ENCODE data around the gene IFNL2. TPM values are rescaled to one million over a fixed set of nuclear protein-coding genes. Genes with fewer than 3 reads are reported as not detected.

IFNL2 gene
- total RNA-seq, 1 donor from 2014 or later: not detected

- no peak overlapping the region for H3K4me3 Mint-ChIP-seq
- H3K4me1 Mint-ChIP-seq (ENCODE audit: unreplicated experiment): peaks cover 9% of the 10 kb centered on the region
- no peak for DNase-seq (ENCODE audit: extremely low spot score, unreplicated experiment)
- no peak overlapping the region for H3K27ac Mint-ChIP-seq
- H3K9me3 Mint-ChIP-seq: no peaks in the 10 kb centered on the region
- H3K36me3 Mint-ChIP-seq: peaks cover 11% of the 10 kb centered on the region
- TF ChIP-seq CTCF (conservative IDR thresholded peaks at IDR 0.05): no peak
- peaks cover 9% of the 10 kb centered on the region for H3K27me3 Mint-ChIP-seq
Measured at GRCh38 chr19:39316627-39317321, 48.6 kb downstream of the IFNL2 start.

GRCh38 chr19:39317476-39317875 lies 49.3 kb downstream of the IFNL2 start:
- no peak for TF ChIP-seq CTCF (conservative IDR thresholded peaks at IDR 0.05)
- DNase-seq (ENCODE audit: extremely low spot score, unreplicated experiment): no peak
- H3K4me3 Mint-ChIP-seq: no peak overlapping the region
- H3K27me3 Mint-ChIP-seq: peaks cover 9% of the 10 kb centered on the region
- peaks cover 11% of the 10 kb centered on the region for H3K36me3 Mint-ChIP-seq
- H3K27ac Mint-ChIP-seq: no peak overlapping the region
- H3K4me1 Mint-ChIP-seq (ENCODE audit: unreplicated experiment): peaks cover 9% of the 10 kb centered on the region
- H3K9me3 Mint-ChIP-seq: no peaks in the 10 kb centered on the region

DNA sequence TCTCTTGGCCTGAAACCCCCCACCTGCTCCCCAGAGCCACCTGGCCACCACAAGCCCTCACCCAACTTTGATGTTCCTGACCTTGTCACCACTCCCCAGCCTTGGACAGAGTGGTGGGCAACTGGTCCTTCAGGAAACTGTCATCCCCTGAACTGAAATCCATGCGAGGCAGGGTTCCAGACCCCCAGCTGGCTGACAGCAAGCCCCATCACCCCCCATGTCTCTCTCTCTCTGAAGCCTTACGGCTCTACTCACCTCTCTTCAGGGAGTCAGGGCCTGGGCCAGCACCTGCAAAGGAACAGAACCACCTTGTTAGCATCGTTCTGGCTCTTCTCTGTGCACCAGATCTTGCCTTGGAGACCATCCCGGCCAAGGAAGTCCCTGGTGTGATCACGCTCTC lies 49.9 kb downstream of the IFNL2 start:
- no peak for DNase-seq (ENCODE audit: extremely low spot score, unreplicated experiment)
- peaks cover 9% of the 10 kb centered on the region for H3K4me1 Mint-ChIP-seq (ENCODE audit: unreplicated experiment)
- H3K27ac Mint-ChIP-seq: no peak overlapping the region
- no peaks in the 10 kb centered on the region for H3K9me3 Mint-ChIP-seq
- no peak for TF ChIP-seq CTCF (conservative IDR thresholded peaks at IDR 0.05)
- no peak overlapping the region for H3K4me3 Mint-ChIP-seq
- peaks cover 14% of the 10 kb centered on the region for H3K27me3 Mint-ChIP-seq
- H3K36me3 Mint-ChIP-seq: peaks cover 7% of the 10 kb centered on the region

DNA sequence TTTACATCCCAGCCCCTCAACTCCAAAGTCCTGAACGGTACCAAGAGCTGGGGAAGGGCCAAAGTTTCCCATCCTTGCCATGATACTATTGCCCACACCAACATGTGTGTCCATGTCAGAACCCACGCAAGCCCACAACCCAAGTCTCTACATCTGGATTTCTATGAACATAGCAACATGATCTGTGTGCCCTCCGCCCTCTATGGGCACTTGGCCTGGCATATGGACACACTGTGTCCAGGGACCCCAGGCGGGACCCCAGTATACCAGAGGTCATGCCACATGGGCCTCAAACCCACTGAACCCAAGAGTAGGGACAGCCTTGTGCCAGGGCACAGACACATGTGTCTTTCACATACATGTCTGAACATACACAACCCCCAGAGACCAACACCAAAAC lies 50.5 kb downstream of the IFNL2 start:
- DNase-seq (ENCODE audit: extremely low spot score, unreplicated experiment): no peak
- Mint-ChIP-seq H3K4me3 (peak overlapping the region; percentile 84), H3K4me1 (ENCODE audit: unreplicated experiment) (peaks cover 9% of the 10 kb centered on the region), H3K27me3 (peaks cover 15% of the 10 kb centered on the region), H3K36me3 (peaks cover 4% of the 10 kb centered on the region), H3K27ac (no peak overlapping the region), H3K9me3 (no peaks in the 10 kb centered on the region)
- no peak for TF ChIP-seq CTCF (conservative IDR thresholded peaks at IDR 0.05)

DNA sequence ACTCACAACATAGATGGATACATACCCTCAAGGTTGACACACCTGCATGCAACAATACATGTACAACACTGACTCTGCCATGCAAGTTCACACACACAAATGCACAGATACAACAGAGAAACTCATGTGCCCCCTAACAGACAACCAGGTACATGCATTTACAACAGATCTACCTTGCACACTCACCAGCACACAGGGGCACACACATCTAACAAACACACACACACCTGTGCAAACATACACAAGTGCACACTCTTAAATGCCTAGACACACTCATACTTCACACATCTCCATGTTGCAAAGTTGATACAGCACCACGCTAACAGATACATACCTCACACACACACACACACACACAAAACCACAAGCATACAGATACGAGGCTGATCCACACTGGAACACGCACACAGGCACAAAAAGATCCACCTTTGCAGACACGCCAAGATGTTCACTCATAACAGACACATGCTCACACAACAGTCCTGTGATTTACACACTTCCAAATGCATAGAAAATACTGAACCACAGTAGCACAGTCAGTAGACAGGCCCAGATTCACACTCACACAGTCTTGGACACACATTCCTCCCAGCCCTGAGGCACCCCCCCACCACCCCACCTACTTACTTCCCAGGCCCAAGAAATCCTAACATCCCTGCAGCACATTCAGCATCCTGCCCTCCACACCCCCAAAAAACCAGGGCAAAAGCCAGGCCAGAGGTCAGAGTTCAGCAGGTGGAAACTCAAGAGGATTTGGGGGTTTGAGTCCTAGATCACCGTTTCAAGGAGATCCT lies 51.1 kb downstream of the IFNL2 start:
- H3K4me3 Mint-ChIP-seq: peak overlapping the region; percentile 84
- H3K27me3 Mint-ChIP-seq: peaks cover 15% of the 10 kb centered on the region
- no peaks in the 10 kb centered on the region for H3K9me3 Mint-ChIP-seq
- H3K27ac Mint-ChIP-seq: no peak overlapping the region
- DNase-seq (ENCODE audit: extremely low spot score, unreplicated experiment): no peak
- H3K4me1 Mint-ChIP-seq (ENCODE audit: unreplicated experiment): peaks cover 9% of the 10 kb centered on the region
- peaks cover 4% of the 10 kb centered on the region for H3K36me3 Mint-ChIP-seq
- TF ChIP-seq CTCF (conservative IDR thresholded peaks at IDR 0.05): no peak

Other genes starting within 250 kb of the IFNL2 start
- gene FBXO27, start 235.8 kb upstream of the IFNL2 start, total RNA-seq (ENCODE audit: low replicate concordance): 8.2 and 10.1 TPM in 2 replicates
- 0.29 and 0.31 TPM in 2 replicates for gene ACP7, start 184.0 kb upstream of the IFNL2 start, total RNA-seq (ENCODE audit: low replicate concordance)
- gene PAK4, start 142.6 kb upstream of the IFNL2 start, total RNA-seq (ENCODE audit: low replicate concordance): 52.1 and 64.3 TPM in 2 replicates
- gene NCCRP1, start 71.4 kb upstream of the IFNL2 start, total RNA-seq (ENCODE audit: low replicate concordance): 19.0 and 22.6 TPM in 2 replicates
- not detected in 2 replicates for gene SYCN, start 64.1 kb upstream of the IFNL2 start, total RNA-seq (ENCODE audit: low replicate concordance)
- gene IFNL3, start 23.4 kb upstream of the IFNL2 start, total RNA-seq (ENCODE audit: low replicate concordance): not detected in 2 replicates
- gene IFNL4, start 19.5 kb upstream of the IFNL2 start, total RNA-seq (ENCODE audit: low replicate concordance): not detected in 2 replicates
- gene IFNL1, start 28.0 kb downstream of the IFNL2 start, total RNA-seq (ENCODE audit: low replicate concordance): not detected in 2 replicates
- gene LRFN1, start 52.5 kb downstream of the IFNL2 start, total RNA-seq (ENCODE audit: low replicate concordance): 3.6 and 5.6 TPM in 2 replicates
- not detected in 2 replicates for gene GMFG, start 67.6 kb downstream of the IFNL2 start, total RNA-seq (ENCODE audit: low replicate concordance)
- 116 and 123 TPM in 2 replicates for gene SAMD4B, start 74.0 kb downstream of the IFNL2 start, total RNA-seq (ENCODE audit: low replicate concordance)
- 36.9 and 43.6 TPM in 2 replicates for gene PAF1, start 122.7 kb downstream of the IFNL2 start, total RNA-seq (ENCODE audit: low replicate concordance)
- 37.3 and 40.8 TPM in 2 replicates for gene MED29, start 123.0 kb downstream of the IFNL2 start, total RNA-seq (ENCODE audit: low replicate concordance)
- gene ZFP36, start 138.5 kb downstream of the IFNL2 start, total RNA-seq (ENCODE audit: low replicate concordance): 36.0 and 101 TPM in 2 replicates
- 32.9 and 86.7 TPM in 2 replicates for gene PLEKHG2, start 144.3 kb downstream of the IFNL2 start, total RNA-seq (ENCODE audit: low replicate concordance)
- 2,174 and 2,175 TPM in 2 replicates for gene RPS16, start 167.6 kb downstream of the IFNL2 start, total RNA-seq (ENCODE audit: low replicate concordance)
- 142 and 144 TPM in 2 replicates for gene SUPT5H, start 177.2 kb downstream of the IFNL2 start, total RNA-seq (ENCODE audit: low replicate concordance)
- 63.6 and 82.2 TPM in 2 replicates for gene TIMM50, start 212.4 kb downstream of the IFNL2 start, total RNA-seq (ENCODE audit: low replicate concordance)
- gene DLL3, start 230.6 kb downstream of the IFNL2 start, total RNA-seq (ENCODE audit: low replicate concordance): 0.74 and 2.7 TPM in 2 replicates
- gene SELENOV, start 246.7 kb downstream of the IFNL2 start, total RNA-seq (ENCODE audit: low replicate concordance): 1.1 TPM in 1 of 2 replicates, not detected in the other

Data from type B pancreatic cell (in vitro differentiated cells).